ENCODE results near the gene PPM1B.

PPM1B gene

DNA sequence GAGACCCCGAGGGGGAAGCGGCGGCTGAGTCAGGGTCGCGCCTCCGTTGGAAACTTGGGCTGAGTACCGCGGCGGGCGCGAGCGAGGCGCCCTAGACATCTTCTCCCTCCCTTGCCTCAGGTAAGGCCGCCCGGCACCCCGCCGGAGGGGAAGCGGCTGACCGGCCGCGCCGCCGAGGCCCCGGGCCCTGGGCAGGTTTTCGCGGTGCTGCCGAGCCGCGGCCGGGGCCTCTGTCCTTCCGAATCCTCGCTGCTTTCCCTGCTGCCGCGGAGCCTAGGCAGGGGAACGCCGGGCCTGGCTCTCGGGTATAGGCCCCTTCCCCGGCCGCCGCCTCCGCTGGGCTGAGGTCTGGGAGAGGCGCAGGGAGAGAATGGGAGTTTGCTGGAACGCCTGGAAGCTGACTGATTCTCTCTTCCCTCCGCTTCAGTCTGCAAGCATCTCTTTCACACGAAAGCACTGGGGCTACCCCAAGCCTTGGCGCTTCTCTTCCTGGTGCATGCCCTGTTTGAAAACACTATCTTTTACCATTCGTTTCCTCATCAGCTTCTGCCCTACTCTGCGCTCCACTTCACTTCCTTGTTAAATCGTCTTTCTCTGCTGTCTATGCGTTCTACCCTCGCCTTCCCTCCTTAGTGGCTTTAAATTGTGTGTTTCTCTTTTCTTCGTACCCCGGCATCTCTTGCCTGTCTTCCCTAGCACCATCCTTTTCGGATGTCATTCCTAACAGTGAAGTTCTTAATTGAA is 652 bp downstream of the PPM1B start:
- Histone ChIP-seq H3K4me3 (ENCODE audit: low read depth, low read length) (peak overlapping the region; percentile 97), H3K36me3 (ENCODE audit: control insufficient read depth in 2 of 2, insufficient read depth in 1 of 2, low read length in 2 of 2) (no peaks in the 10 kb centered on the region; a peak in 1 of 3 replicates), H3K9me3 (ENCODE audit: control insufficient read depth, insufficient read depth, low read depth, low read length) (no peaks in the 10 kb centered on the region), H3K4me1 (ENCODE audit: control insufficient read depth, insufficient read depth, low read length) (peaks cover 2% of the 10 kb centered on the region; the same call in 1 of the 2 replicates), H3K27ac (ENCODE audit: extremely low read depth, low read depth, low read length) (peak overlapping the region; percentile 86)
- CTCF ChIA-PET = no interaction called here
- POLR2A ChIA-PET = interaction anchor here (0.8 to 2.0 kb wide), 5 partner anchors 12 to 19 kb away, joined by 3 to 5 read pairs (median 3); no protein-coding TSS in a partner anchor
- no peak for TF ChIP-seq ZNF248 (tag by site-specific recombination; IDR thresholded peaks at IDR 0.05)
- TF ChIP-seq SALL2 (tag by site-specific recombination; IDR thresholded peaks at IDR 0.05; ENCODE audit: borderline replicate concordance) = no peak
- TF ChIP-seq ZBTB1 (tag by site-specific recombination; IDR thresholded peaks at IDR 0.05) = no peak
- no peak for TF ChIP-seq ZNF639 (tag by site-specific recombination; IDR thresholded peaks at IDR 0.05)
- no peak for TF ChIP-seq GLI4 (tag by site-specific recombination; IDR thresholded peaks at IDR 0.05)
- no peak for TF ChIP-seq SCRT1 (tag by site-specific recombination; IDR thresholded peaks at IDR 0.05; ENCODE audit: borderline replicate concordance)
- no peak for TF ChIP-seq ZNF843 (tag by site-specific recombination; IDR thresholded peaks at IDR 0.05)
- no peak for TF ChIP-seq ZNF324 (tag by site-specific recombination; IDR thresholded peaks at IDR 0.05)
- TF ChIP-seq, protein P1, sequence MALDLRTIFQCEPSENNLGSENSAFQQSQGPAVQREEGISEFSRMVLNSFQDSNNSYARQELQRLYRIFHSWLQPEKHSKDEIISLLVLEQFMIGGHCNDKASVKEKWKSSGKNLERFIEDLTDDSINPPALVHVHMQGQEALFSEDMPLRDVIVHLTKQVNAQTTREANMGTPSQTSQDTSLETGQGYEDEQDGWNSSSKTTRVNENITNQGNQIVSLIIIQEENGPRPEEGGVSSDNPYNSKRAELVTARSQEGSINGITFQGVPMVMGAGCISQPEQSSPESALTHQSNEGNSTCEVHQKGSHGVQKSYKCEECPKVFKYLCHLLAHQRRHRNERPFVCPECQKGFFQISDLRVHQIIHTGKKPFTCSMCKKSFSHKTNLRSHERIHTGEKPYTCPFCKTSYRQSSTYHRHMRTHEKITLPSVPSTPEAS (tag by site-specific recombination; IDR thresholded peaks at IDR 0.05) = no peak
- no peak for TF ChIP-seq HOXD13 (CRISPR knock-in tag; IDR thresholded peaks at IDR 0.05; ENCODE audit: borderline replicate concordance)
- no peak for TF ChIP-seq ZNF391 (tag by site-specific recombination; IDR thresholded peaks at IDR 0.05; ENCODE audit: borderline replicate concordance, low read depth)
- no peak for TF ChIP-seq TRIM28 (IDR thresholded peaks at IDR 0.05; ENCODE audit: borderline replicate concordance, low read length)
- TF ChIP-seq ZNF701 (tag by site-specific recombination; IDR thresholded peaks at IDR 0.05) = no peak
- TF ChIP-seq ZNF16 (tag by site-specific recombination; IDR thresholded peaks at IDR 0.05; ENCODE audit: low read depth) = no peak
- TF ChIP-seq, protein P2, sequence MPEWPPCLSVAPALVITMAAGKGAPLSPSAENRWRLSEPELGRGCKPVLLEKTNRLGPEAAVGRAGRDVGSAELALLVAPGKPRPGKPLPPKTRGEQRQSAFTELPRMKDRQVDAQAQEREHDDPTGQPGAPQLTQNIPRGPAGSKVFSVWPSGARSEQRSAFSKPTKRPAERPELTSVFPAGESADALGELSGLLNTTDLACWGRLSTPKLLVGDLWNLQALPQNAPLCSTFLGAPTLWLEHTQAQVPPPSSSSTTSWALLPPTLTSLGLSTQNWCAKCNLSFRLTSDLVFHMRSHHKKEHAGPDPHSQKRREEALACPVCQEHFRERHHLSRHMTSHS (tag by site-specific recombination; IDR thresholded peaks at IDR 0.05) = no peak
- no peak for TF ChIP-seq ZNF169 (tag by site-specific recombination; IDR thresholded peaks at IDR 0.05)
- no peak for TF ChIP-seq SETDB1 (IDR thresholded peaks at IDR 0.05; ENCODE audit: insufficient read length, low read length)
- TF ChIP-seq ZNF521 (tag by site-specific recombination; IDR thresholded peaks at IDR 0.05) = no peak
- TF ChIP-seq ZNF202 (tag by site-specific recombination; IDR thresholded peaks at IDR 0.05; ENCODE audit: borderline replicate concordance) = no peak
- peak; percentile 100 for TF ChIP-seq ZBTB17 (tag by site-specific recombination; IDR thresholded peaks at IDR 0.05)
- TF ChIP-seq ZNF785 (tag by site-specific recombination; IDR thresholded peaks at IDR 0.05) = no peak
- TF ChIP-seq ZNF558 (tag by site-specific recombination; IDR thresholded peaks at IDR 0.05) = no peak
- no peak for TF ChIP-seq ZNF121 (tag by site-specific recombination; IDR thresholded peaks at IDR 0.05)
- TF ChIP-seq, protein P3, sequence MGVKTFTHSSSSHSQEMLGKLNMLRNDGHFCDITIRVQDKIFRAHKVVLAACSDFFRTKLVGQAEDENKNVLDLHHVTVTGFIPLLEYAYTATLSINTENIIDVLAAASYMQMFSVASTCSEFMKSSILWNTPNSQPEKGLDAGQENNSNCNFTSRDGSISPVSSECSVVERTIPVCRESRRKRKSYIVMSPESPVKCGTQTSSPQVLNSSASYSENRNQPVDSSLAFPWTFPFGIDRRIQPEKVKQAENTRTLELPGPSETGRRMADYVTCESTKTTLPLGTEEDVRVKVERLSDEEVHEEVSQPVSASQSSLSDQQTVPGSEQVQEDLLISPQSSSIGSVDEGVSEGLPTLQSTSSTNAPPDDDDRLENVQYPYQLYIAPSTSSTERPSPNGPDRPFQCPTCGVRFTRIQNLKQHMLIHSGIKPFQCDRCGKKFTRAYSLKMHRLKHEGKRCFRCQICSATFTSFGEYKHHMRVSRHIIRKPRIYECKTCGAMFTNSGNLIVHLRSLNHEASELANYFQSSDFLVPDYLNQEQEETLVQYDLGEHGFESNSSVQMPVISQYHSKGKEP (tag by site-specific recombination; IDR thresholded peaks at IDR 0.05) = no peak
- TF ChIP-seq ZNF776 (tag by site-specific recombination; IDR thresholded peaks at IDR 0.05; ENCODE audit: borderline replicate concordance) = no peak
- TF ChIP-seq HOXA7 (CRISPR knock-in tag; IDR thresholded peaks at IDR 0.05; ENCODE audit: borderline replicate concordance) = no peak
- no peak for TF ChIP-seq ZNF112 (tag by site-specific recombination; IDR thresholded peaks at IDR 0.05)
- peak; percentile 83 for TF ChIP-seq ZNF394 (tag by site-specific recombination; IDR thresholded peaks at IDR 0.05; ENCODE audit: borderline replicate concordance)
- no peak for TF ChIP-seq ZNF140 (tag by site-specific recombination; IDR thresholded peaks at IDR 0.05)
- TF ChIP-seq, protein P4, sequence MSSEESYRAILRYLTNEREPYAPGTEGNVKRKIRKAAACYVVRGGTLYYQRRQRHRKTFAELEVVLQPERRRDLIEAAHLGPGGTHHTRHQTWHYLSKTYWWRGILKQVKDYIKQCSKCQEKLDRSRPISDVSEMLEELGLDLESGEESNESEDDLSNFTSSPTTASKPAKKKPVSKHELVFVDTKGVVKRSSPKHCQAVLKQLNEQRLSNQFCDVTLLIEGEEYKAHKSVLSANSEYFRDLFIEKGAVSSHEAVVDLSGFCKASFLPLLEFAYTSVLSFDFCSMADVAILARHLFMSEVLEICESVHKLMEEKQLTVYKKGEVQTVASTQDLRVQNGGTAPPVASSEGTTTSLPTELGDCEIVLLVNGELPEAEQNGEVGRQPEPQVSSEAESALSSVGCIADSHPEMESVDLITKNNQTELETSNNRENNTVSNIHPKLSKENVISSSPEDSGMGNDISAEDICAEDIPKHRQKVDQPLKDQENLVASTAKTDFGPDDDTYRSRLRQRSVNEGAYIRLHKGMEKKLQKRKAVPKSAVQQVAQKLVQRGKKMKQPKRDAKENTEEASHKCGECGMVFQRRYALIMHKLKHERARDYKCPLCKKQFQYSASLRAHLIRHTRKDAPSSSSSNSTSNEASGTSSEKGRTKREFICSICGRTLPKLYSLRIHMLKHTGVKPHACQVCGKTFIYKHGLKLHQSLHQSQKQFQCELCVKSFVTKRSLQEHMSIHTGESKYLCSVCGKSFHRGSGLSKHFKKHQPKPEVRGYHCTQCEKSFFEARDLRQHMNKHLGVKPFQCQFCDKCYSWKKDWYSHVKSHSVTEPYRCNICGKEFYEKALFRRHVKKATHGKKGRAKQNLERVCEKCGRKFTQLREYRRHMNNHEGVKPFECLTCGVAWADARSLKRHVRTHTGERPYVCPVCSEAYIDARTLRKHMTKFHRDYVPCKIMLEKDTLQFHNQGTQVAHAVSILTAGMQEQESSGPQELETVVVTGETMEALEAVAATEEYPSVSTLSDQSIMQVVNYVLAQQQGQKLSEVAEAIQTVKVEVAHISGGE (tag by site-specific recombination; conservative IDR thresholded peaks at IDR 0.05; ENCODE audit: low read depth) = 0 out of 2 replicates have a peak, but pooled peaks have one; percentile 6
- peak; percentile 52; the same call in 1 of the 2 replicates for TF ChIP-seq ZNF366 (tag by site-specific recombination; conservative IDR thresholded peaks at IDR 0.05)
